ENCODE data around the gene RBM12.

RBM12 gene

DNA sequence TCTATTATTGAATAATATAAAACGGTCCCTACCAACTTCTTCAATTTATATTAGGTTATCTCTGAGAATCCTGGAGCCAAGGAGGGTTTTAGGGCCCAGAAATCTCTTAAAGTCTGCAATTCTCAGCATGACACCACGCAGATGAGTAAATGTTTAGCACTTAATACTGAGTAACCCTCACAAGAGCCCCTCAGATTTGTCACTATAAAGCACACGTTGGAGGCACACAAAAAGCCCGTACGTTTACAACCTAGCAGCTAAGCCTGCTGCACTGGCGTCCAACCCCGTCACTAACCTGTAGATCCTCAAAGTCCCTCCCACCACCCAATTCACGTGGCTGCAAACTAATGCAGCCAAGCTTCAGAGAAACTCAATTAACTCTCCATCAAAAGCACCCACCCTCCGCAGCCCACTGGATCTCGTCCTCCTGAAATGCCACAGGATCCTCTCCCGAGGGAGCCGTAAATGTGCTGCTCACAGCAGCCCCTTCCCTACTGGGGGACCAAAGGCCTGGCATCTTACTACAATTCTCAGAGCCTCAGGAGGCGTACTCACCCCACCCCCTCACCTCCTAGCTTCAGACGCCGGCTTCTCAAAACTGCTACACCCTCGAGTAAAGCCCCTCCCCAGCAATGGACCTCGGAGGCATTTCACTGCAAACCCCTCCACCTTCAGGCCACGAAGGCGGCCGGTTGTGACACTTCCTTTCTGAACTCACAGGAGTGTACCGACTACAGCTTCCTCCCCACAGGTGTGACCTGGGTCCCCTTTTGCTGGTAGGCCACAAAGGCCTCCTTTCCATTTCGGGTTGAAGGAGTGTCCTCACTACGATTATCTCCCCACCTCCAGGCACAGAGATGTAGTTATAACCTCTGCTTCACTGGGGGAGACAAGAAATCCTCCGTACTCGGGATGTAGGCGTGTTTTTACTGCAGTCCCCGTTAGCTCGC is 909 bp downstream of the RBM12 start:
- Histone ChIP-seq H3K4me1 (ENCODE audit: insufficient read depth, low read length) (peaks cover 30% of the 10 kb centered on the region), H3K9ac (ENCODE audit: low read depth, low read length) (peak overlapping the region; percentile 99), H3K9me3 (ENCODE audit: insufficient read depth, low read depth, low read length) (no peaks in the 10 kb centered on the region), H3K36me3 (ENCODE audit: insufficient read depth, low read length) (peaks cover 6% of the 10 kb centered on the region), H3K27me3 (ENCODE audit: insufficient read depth, low read length) (no peaks in the 10 kb centered on the region), H3K4me3 (ENCODE audit: low read length) (peak overlapping the region; percentile 83), H3K27ac (ENCODE audit: low read depth, low read length) (peak overlapping the region; percentile 97)
- WGBS, result under 1% methylated on average over 28 of the region's 28 CpGs

DNA sequence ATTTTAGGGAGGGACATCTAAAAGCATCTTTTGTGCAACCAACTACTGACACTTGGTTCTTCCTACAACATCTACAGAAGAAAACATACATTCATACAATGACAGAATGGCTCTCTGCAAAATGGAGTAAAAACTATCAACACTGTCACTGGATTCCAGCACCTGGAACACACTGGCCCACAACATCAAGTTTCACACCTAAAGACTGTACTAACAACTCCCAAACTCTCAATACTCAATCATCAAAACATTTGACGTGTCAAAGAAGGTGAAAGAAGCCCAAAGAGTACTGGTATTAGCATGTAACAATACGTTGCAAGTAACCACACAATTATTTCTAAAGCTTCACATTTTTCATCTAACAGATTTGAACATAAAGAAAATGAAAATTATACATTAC is 2.1 kb downstream of the RBM12 start:
- no peaks in the 10 kb centered on the region for H3K9me3 ChIP-seq (ENCODE audit: insufficient read depth, low read depth, low read length)
- peak overlapping the region; percentile 83 for H3K4me3 ChIP-seq (ENCODE audit: low read length)
- 26% methylated on average over 2 of the region's 2 CpGs for WGBS
- H3K4me1 ChIP-seq (ENCODE audit: insufficient read depth, low read length), result peaks cover 30% of the 10 kb centered on the region
- H3K9ac ChIP-seq (ENCODE audit: low read depth, low read length), result peak overlapping the region; percentile 99; the same call in 1 of the 2 replicates
- peaks cover under 1% of the 10 kb centered on the region; the same call in 1 of the 2 replicates for H3K36me3 ChIP-seq (ENCODE audit: insufficient read depth, low read length)
- H3K27ac ChIP-seq (ENCODE audit: low read depth, low read length), result no peak overlapping the region
- H3K27me3 ChIP-seq (ENCODE audit: insufficient read depth, low read length), result no peaks in the 10 kb centered on the region

DNA sequence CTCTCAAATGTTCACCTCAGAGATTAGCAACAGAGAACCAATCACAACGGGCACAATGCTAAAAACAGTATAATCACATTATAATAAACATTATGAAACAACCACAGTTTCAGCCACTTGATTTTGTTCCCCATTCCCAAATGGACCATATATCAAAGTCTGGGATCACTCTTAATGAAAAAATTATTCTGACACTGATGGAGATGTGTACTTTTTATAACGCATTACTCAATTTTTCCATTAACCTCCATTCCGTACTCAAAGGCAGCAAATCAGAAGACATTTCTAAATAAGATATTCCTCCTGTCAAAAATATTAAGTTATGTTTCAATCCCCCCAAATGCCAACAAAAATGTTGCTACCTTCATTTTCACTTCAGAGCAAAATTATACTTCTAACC is 2.8 kb downstream of the RBM12 start:
- Histone ChIP-seq H3K36me3 (ENCODE audit: insufficient read depth, low read length) (peaks cover 5% of the 10 kb centered on the region; the same call in 1 of the 2 replicates), H3K27ac (ENCODE audit: low read depth, low read length) (no peak overlapping the region), H3K9ac (ENCODE audit: low read depth, low read length) (peak overlapping the region; percentile 28; the same call in 1 of the 2 replicates), H3K9me3 (ENCODE audit: insufficient read depth, low read depth, low read length) (no peaks in the 10 kb centered on the region), H3K4me3 (ENCODE audit: low read length) (peak overlapping the region; percentile 83), H3K27me3 (ENCODE audit: insufficient read depth, low read length) (no peaks in the 10 kb centered on the region), H3K4me1 (ENCODE audit: insufficient read depth, low read length) (peaks cover 30% of the 10 kb centered on the region)
- 61% methylated on average over 2 of the region's 3 CpGs for WGBS

DNA sequence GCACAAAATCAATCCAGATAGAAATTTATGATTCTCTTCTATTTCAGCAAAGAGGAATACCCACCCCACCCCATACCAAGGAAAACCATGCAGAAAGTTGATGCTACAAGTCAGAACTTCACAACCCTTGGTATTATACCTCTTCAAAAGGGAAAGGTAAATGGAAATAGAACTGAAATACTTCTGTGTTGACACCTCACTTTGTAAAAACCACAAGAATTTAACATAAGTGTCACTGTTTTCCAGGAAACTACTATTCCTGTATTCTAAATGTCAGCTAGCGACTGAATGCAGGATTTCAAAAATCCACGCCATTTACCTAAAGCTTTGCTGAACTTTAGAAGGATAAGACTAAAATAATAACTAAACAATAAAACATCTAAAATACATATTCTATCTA is 3.6 kb downstream of the RBM12 start:
- WGBS, result 81% methylated on average over 2 of the region's 2 CpGs
- H3K36me3 ChIP-seq (ENCODE audit: insufficient read depth, low read length), result peaks cover 13% of the 10 kb centered on the region; the same call in 1 of the 2 replicates
- no peak overlapping the region for H3K9ac ChIP-seq (ENCODE audit: low read depth, low read length)
- no peak overlapping the region for H3K27ac ChIP-seq (ENCODE audit: low read depth, low read length)
- H3K9me3 ChIP-seq (ENCODE audit: insufficient read depth, low read depth, low read length), result no peaks in the 10 kb centered on the region
- peaks cover 30% of the 10 kb centered on the region for H3K4me1 ChIP-seq (ENCODE audit: insufficient read depth, low read length)
- H3K27me3 ChIP-seq (ENCODE audit: insufficient read depth, low read length), result no peaks in the 10 kb centered on the region
- H3K4me3 ChIP-seq (ENCODE audit: low read length), result peak overlapping the region; percentile 83; the same call in 1 of the 2 replicates

DNA sequence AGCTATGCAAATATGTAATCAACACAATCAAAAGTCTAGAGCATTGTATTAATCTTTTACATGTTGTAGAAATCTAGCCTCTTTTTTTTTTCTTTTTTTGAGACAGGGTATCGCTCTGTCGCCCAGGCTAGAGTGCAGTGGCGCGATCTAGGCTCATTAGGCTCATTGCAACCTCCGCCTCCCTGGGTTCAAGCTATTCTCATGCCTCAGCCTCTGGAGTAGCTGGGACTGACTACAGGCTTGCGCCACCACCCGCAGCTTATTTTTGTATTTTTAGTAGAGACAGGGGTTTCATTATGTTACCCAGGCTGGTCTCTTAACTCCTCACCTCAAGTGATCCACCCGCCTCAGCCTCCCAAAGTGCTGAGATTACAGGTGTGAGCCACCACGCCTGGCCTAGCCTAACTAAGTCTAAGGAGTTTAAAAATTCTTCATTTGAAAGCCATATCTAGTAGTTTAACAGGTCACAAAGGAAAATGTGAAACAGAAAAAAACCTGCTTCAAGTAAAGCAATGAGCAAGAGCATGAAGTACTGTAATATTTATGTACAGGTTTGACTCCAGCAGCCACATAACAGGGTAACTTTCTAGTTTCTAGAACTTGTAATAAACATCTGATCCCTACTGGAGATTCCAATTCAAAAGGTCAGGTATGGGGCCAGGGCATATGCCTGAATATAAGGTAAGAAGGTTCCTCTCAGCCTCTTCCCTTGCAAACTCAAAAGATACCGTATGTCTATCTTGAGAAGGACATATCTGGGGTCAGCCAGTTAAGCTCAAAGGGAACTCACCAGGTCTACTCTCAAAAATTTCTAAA is 4.4 kb downstream of the RBM12 start:
- Histone ChIP-seq H3K36me3 (ENCODE audit: insufficient read depth, low read length) (peaks cover 20% of the 10 kb centered on the region), H3K9me3 (ENCODE audit: insufficient read depth, low read depth, low read length) (no peaks in the 10 kb centered on the region), H3K4me3 (ENCODE audit: low read length) (peak overlapping the region; percentile 83; the same call in 1 of the 2 replicates), H3K27me3 (ENCODE audit: insufficient read depth, low read length) (no peaks in the 10 kb centered on the region), H3K4me1 (ENCODE audit: insufficient read depth, low read length) (peaks cover 30% of the 10 kb centered on the region), H3K27ac (ENCODE audit: low read depth, low read length) (no peak overlapping the region), H3K9ac (ENCODE audit: low read depth, low read length) (no peak overlapping the region)
- WGBS, result 89% methylated on average over 10 of the region's 10 CpGs

DNA sequence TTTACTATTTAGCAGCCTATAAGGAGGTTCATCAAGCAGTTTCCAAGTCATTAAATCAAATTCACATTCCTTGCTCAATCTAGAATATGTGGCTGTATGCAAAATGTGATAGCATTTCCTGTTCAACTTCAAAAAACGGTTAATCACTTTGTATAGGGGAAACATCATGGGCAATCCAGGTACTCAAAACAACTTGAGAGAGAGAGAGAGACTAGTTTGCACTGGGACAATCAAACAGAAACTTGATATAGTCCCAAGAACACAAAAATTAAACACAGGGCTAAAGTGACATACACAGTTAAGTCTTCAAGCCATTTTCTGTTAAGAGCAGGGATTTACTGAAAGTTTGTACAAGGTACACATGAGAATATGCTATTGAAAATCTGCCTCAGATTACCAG is 7.4 kb downstream of the RBM12 start:
- Histone ChIP-seq H3K27me3 (ENCODE audit: insufficient read depth, low read length) (no peaks in the 10 kb centered on the region), H3K9ac (ENCODE audit: low read depth, low read length) (no peak overlapping the region), H3K36me3 (ENCODE audit: insufficient read depth, low read length) (peaks cover 50% of the 10 kb centered on the region), H3K27ac (ENCODE audit: low read depth, low read length) (no peak overlapping the region), H3K4me1 (ENCODE audit: insufficient read depth, low read length) (peaks cover 18% of the 10 kb centered on the region), H3K9me3 (ENCODE audit: insufficient read depth, low read depth, low read length) (no peaks in the 10 kb centered on the region), H3K4me3 (ENCODE audit: low read length) (no peak overlapping the region)
- WGBS, result 100% methylated on average over 1 of the region's 1 CpG

DNA sequence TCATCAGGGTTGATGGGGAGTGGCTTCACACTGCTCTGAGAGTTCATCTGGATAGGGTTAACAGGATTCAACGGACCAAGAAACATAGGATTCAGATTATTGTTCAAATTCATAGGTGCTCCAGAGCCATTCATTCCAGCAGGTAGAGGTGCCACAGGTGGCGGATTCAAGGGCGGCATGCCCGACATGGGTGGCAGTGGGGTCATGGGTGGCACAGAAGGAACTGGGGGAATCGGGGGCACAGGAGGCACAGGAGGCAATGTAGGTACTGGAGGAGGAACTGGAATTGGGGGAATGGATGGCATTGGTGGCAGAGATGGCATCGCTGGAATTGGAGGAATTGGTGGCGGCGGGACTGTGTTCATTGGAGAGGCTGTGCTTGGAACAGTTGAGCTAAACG is 10.3 kb downstream of the RBM12 start:
- no peak overlapping the region for H3K27ac ChIP-seq (ENCODE audit: low read depth, low read length)
- no peak overlapping the region for H3K9ac ChIP-seq (ENCODE audit: low read depth, low read length)
- H3K36me3 ChIP-seq (ENCODE audit: insufficient read depth, low read length), result peaks cover 74% of the 10 kb centered on the region
- H3K4me3 ChIP-seq (ENCODE audit: low read length), result no peak overlapping the region
- H3K9me3 ChIP-seq (ENCODE audit: insufficient read depth, low read depth, low read length), result no peaks in the 10 kb centered on the region
- WGBS, result 95% methylated on average over 9 of the region's 9 CpGs
- H3K4me1 ChIP-seq (ENCODE audit: insufficient read depth, low read length), result no peaks in the 10 kb centered on the region
- H3K27me3 ChIP-seq (ENCODE audit: insufficient read depth, low read length), result no peaks in the 10 kb centered on the region

DNA sequence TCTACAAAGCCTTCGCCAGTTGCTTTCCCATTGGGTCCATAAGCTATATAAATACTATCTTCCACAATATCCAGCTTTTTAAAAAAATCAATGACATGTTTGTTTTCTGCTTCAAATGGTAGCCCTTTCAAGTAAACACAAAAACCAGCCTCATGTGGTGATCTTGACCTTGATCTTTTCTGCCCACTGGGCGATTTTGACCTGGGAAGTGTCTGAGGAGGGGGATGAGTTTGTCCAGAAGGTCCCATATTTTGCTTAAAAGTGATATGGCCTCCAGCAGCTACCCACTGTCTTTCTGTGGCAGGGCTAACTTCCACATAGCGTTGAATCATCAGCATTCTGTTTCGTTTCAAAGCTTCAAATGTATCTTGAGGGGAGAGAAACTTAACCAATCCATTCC is 10.8 kb downstream of the RBM12 start:
- Histone ChIP-seq H3K27me3 (ENCODE audit: insufficient read depth, low read length) (no peaks in the 10 kb centered on the region), H3K27ac (ENCODE audit: low read depth, low read length) (no peak overlapping the region), H3K4me3 (ENCODE audit: low read length) (no peak overlapping the region), H3K9ac (ENCODE audit: low read depth, low read length) (no peak overlapping the region), H3K4me1 (ENCODE audit: insufficient read depth, low read length) (no peaks in the 10 kb centered on the region), H3K9me3 (ENCODE audit: insufficient read depth, low read depth, low read length) (no peaks in the 10 kb centered on the region), H3K36me3 (ENCODE audit: insufficient read depth, low read length) (peaks cover 74% of the 10 kb centered on the region)
- WGBS, result 94% methylated on average over 4 of the region's 4 CpGs

DNA sequence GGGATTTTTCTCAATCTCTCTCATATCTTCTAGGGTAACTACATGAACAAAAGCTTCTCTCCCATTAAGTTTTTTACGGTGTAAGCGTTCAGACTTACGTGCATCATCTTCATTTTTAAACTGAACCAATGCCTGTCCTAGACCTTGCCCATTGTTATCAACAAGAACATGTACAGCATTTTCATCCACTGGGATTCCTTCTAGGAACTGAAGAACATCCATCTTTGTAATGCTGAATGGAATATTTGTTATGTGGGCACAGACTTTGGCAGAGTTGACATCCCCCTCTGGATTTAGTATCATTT is 11.3 kb downstream of the RBM12 start:
- Histone ChIP-seq H3K4me1 (ENCODE audit: insufficient read depth, low read length) (no peaks in the 10 kb centered on the region), H3K27ac (ENCODE audit: low read depth, low read length) (no peak overlapping the region), H3K36me3 (ENCODE audit: insufficient read depth, low read length) (peaks cover 74% of the 10 kb centered on the region), H3K9me3 (ENCODE audit: insufficient read depth, low read depth, low read length) (no peaks in the 10 kb centered on the region), H3K9ac (ENCODE audit: low read depth, low read length) (no peak overlapping the region), H3K27me3 (ENCODE audit: insufficient read depth, low read length) (no peaks in the 10 kb centered on the region), H3K4me3 (ENCODE audit: low read length) (no peak overlapping the region)
- 97% methylated on average over 3 of the region's 3 CpGs for WGBS

DNA sequence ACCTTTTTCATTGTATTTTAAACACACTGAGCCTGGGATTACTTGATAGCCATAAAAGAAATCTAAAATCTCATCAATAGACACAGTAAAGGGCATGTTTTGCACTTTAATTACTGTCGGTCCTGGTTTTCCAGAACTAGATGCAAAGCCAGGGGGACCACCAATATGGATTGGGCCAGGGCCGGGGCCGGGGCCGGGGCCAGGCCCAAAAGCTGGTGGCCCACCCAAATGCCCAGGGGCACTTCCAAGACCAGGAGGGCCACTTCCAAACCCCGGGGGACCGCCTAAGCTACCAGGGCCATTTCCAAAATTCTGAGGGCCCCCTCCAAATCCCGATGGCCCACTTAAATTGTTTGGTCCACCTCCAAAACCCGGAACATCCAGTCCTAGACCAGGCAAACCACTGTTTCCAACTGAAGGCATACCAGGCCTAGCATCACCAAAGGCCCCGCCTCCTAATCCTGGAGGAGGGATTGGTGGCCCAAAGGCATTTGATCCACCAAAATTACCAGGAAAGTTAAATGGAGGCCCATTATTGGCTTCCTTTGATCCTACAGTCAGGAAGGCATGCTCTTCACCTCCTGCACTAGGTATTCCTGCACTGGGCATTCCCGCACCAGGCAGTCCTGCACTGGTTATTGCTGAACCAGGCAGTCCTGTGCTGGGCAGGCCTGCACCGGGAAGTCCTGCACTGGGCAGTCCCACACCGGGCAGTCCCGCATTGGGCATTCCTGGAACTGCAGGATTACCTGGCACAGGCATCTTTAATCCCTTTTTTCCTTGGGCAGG is 11.9 kb downstream of the RBM12 start:
- H3K9ac ChIP-seq (ENCODE audit: low read depth, low read length), result no peak overlapping the region
- H3K4me1 ChIP-seq (ENCODE audit: insufficient read depth, low read length), result no peaks in the 10 kb centered on the region
- H3K27ac ChIP-seq (ENCODE audit: low read depth, low read length), result no peak overlapping the region
- no peaks in the 10 kb centered on the region for H3K27me3 ChIP-seq (ENCODE audit: insufficient read depth, low read length)
- H3K9me3 ChIP-seq (ENCODE audit: insufficient read depth, low read depth, low read length), result no peaks in the 10 kb centered on the region
- peaks cover 74% of the 10 kb centered on the region for H3K36me3 ChIP-seq (ENCODE audit: insufficient read depth, low read length)
- H3K4me3 ChIP-seq (ENCODE audit: low read length), result no peak overlapping the region
- WGBS, result 96% methylated on average over 13 of the region's 13 CpGs
